Stimulated activated CD8-positive, alpha-beta memory T cell treated with anti-CD3 and anti-CD28 coated beads, Interleukin-15, amount 100 ng/mL, for 48 hours (primary cell): Measurements from ENCODE around the gene EYS.

ENCODE experiments used
- DNase-seq, 2 donors: peaks; one replicate each; pipeline ENCODE4 v3.0.0-alpha.2; 2020; ENCODE audit warnings: low read depth in 2 of 2

EYS gene

DNA sequence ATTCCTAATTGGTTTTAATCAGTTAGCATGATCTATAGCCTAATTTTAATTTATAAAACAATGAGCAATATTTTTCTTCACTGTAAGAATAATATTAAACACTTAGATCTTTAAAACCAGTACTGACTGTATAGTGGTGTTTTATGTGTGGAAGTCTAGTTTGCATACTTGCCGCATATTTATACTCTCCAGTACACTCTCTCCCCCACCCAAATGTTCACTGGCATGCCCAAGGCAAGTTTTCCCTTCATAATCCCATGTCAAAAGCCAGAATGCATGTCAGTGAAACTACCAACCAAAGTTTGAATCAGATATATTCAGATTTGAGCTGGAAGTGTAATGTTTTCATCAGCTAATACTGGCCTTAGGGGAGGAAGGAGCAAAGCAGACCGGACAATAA, 1565.3 kb downstream of the EYS start:
- no peak for DNase-seq

GRCh38 chr6:64128301-64129024, 1578.6 kb downstream of the EYS start:
- no peak for DNase-seq

DNA sequence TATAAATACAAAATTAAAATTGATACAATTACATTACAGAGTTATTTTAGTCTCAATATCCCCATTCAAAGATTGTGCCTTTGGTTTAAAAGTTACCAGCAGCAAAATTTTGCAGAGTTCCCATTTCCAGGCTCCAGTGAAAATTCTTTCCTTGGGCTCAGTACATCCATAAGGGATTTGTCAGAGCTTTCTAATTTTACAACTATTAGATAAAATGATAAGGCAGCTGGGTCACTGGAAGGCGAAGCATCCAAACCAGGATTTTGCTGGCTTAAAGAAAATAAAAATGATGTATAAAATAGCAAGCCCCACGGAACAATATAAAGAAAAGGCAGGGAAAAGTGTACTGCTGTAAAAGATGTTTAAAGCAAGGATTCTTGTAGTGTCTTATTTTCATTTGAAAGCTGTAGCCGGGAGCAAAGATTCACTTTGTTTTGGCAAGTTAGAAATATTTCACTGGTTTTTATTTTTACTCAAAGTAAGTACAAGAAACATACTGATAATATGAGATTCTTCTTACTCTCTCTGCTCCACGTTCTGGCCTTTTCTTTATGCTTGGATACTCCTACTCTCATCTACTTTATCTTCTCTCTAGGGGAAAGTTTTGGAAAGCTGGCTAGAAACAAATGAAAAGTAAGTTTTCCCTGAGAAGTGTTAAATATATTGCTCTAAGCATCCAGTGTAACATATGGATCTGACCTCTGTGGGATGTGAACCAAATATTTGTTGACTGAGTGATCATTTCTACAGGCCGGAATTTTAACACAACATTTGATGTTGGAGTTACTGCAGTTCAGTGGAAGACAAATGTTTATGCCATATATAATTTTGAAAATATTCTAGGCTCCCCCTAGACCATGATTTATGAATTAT, 1583.0 kb downstream of the EYS start:
- DNase-seq = no peak

- DNase-seq = no peak
Measured at GRCh38 chr6:64122712-64123375, 1584.2 kb downstream of the EYS start.

- DNase-seq = no peak
Measured at GRCh38 chr6:64121011-64121565, 1585.9 kb downstream of the EYS start.

- DNase-seq = no peak
Measured at GRCh38 chr6:64113704-64114103, 1593.3 kb downstream of the EYS start.

DNA sequence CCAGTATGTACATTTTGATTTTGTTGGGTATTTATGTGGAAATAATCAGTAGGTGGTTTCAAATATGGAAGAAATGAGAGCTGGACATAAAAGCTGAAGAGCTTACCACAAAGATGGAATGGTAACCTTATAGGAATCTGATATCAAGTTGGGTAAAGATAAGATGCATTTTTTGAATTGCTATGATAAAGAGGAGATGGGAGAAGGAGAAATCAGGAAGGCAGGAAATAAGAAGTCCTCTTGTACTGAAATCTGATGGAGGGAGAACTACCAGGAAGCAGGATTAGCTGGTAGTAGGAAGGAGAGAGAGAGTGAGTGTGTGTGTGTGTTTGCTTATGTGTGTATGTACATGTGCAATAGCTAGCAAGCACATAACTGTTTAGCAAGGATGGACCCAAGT, 1603.0 kb downstream of the EYS start:
- DNase-seq = no peak

DNA sequence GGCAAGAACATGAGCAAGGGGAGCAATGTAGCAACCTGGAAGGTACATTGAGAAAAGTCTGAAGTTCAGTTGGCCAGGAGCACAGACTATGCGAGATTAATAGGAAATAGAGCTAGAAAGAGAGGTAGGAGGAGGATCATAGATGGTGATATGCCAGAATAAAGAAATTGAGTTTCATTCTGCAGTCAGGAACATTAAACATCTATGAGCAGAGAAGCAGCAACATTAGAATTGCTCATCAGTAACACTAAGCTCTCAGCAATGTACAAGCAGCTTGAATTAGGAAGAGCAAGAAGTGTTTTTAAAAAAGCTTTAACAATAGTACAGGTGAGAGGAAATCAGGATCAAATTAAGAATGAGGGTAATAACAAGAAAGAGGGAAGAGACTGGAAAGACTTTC, 1603.5 kb downstream of the EYS start:
- no peak for DNase-seq

DNA sequence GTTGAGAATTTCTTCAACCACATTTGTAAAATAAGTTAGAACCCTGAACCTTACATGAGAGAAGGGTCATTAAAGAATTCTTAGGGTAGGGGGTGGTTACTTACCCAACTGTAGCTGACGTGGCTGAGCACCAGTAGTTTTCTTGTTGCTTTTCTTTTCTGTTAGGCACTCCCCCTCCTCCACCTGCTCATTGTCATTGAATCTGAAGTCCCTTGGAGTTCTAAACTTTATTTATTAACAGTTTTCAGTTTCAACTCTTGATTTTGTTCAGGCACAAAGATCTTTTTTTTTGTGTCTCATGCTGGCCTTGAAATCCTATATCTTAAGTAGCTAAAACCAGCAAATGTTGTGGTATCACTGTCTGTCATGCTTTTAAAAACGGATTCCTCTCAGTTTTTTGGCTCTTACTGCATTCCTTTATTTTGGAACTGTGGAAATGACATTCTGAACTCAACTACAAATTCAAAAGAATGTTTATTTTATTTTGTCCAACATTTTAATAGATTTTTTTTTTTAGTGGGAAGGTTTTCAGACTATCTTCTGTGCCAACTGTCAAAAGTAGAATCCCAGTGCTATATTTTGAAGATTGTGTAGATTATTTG, 1606.2 kb downstream of the EYS start:
- no peak for DNase-seq

DNA sequence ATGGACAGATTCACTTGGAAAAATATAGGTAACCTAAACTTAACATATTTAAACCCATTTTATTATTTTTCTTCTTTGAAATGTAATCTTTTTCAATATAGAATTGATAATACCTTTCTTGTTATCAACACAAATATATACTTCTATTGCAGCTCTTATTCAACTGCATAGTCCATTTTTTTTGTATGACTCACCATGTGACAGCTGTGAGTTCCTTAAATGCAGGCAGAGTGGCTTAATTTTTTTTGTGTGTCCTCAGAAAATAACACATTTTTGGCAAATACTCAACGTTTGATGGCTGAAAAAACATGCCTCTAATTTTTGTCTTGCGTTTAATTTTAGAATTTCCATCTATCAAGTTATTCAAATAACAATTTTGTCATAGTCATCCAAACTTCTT, 1616.7 kb downstream of the EYS start:
- DNase-seq = no peak

DNA sequence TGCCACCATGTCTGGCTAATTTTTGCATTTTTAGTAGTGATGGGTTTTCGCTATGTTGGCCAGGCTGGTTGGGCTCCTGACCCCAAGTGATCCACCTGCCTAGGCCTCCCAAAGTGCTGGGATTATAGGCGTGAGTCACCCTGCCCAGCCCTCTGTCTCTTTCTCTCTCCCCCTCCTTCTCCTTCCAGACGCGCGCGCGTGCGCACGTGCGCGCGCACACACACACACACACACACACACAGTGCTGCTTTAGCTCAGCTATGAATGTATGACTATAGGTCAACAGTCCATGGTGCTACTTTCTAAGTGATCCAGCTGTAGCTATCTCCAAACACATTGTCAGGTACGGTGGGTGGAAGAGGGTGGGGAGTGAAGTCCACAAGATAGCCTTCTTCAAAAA, 1621.9 kb downstream of the EYS start:
- no peak for DNase-seq

- DNase-seq = no peak
Measured at GRCh38 chr6:64084185-64084663, 1622.8 kb downstream of the EYS start.

- DNase-seq = no peak
Measured at GRCh38 chr6:64083261-64083660, 1623.8 kb downstream of the EYS start.

DNA sequence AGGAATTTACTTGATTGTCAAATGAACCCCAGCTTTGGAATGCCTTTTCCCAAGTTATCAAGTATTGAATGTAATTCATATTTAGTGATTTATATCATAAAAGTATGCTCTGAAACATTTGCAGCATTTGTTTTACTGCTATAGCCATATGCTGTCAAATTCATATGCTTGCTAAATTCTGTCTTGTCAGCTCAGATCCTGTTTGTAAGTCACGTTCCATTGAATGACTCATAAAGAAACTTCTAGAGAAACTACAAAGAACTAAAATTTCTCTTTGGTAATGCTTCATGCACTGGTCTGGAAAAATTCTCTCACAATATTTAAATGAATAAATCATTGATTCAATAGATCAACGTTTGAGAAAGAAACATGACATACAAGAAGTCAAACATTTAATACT, 1625.6 kb downstream of the EYS start:
- DNase-seq = no peak

GRCh38 chr6:64074981-64075380, 1632.0 kb downstream of the EYS start:
- DNase-seq = no peak

DNA sequence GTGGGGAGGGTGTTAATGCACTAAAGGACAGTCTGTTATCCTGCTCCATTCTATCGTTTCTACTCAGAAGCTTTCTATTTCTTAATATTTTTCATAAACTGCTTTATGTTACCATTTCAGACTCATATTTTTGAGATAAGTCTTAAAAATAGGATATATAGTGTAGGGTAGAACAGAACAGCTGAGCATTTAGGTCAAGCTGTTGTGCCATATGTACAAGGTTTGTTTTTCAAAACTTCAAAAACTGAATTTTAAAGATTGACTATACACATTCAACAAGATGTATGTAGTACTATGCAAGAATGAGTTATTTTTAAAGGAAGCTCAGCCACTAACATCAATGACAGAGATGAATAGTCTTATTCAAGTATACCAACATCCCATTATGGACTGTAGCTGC, 1634.3 kb downstream of the EYS start:
- no peak for DNase-seq

GRCh38 chr6:64064919-64065318, 1642.1 kb downstream of the EYS start:
- no peak for DNase-seq

DNA sequence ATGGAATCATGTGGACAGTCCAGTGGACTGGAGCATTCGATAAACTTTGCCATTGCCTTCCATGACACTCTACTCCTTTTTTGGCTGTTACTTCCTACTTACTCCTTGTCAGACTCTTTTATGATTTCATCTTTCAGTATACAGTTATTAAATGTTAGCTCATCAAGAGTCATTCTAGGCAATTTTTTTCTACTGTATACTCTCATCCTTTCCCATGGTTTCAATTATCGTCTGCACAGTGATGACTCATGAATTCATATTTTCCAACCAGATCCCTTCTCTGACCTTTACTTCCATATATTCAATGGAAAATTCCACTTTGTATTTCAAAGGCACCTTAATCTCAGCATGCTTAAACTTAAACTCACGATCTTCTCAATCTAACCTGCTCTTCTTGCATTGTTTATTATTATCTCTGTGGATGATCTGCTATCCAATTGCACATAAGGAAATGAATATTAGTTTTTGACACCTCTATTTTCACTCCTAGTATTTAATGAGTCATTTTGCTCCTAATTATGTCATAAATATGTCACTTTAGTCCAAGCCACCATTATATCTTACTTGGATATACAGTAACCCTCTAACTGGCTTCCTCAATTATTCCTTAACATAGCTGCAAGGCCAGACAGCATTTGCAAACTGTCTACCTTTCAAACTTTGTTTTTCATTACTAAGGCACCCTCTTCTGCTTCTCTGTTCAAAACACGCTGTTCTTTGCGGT, 1643.9 kb downstream of the EYS start:
- no peak for DNase-seq

GRCh38 chr6:64054861-64055260, 1652.2 kb downstream of the EYS start:
- no peak for DNase-seq

- no peak for DNase-seq
Measured at GRCh38 chr6:64050590-64050989, 1656.4 kb downstream of the EYS start.

DNA sequence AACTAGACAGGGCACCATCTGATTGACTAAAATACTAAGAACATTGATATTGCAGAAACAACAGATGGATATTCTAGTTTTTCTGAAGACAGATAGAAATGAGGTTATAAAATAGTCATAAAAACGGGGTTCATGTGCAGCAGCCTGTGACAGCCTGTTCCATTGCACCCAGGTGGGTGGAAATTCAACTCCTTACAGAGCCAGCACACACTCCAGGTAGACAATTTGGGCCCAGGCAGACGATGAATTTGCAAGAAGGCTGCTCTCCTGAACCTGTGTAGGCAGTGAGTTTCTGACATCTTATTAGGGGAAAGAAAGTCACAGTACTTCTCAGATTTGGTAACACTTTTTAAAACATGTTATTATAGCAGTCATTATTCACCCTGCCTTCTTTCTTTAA, 1657.3 kb downstream of the EYS start:
- no peak for DNase-seq
